ENCODE measurements around the gene VPS13D. TPM values are rescaled to one million over a fixed set of nuclear protein-coding genes. Genes with fewer than 3 reads are reported as not detected.
"Not testable (repeated sequence)": the region's sequence is repeated elsewhere in the genome, so short reads cannot be mapped to it uniquely, and the experiment has no call there.

The VPS13D gene
- total RNA-seq, 1 experiment from 2014 or later, result 13.1 TPM

DNA sequence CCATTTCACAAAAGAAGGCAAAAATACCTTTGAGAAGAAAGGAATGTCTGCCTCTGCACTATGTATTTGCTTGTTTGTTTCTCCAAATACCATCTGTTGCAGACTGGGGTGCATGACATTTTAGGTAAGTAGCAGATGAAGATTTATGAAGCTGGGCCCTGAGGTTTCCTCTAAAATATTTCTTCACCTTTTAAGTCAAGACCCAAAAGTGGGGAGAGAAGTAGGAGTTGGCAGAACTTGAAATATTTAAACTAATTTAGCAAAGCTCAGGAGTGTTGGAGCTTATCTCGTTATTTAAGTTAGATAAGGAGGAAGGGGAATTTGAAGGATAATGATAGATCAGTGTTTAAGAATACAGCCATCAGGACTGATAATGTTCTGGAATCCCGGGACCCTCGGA is 235.3 kb downstream of the VPS13D start:
- Histone ChIP-seq H3K27me3 (ENCODE audit: control insufficient read depth, insufficient read depth, low read length) (no peaks in the 10 kb centered on the region), H3K36me3 (replicated peaks; ENCODE audit: control insufficient read depth, insufficient read depth, low read length) (no peaks in the 10 kb centered on the region; the same call in 1 of the 2 replicates), H3K4me3 (ENCODE audit: insufficient read depth, low read depth, low read length) (no peak overlapping the region)
- no peak for DNase-seq

- no peaks in the 10 kb centered on the region for H3K27me3 ChIP-seq (ENCODE audit: control insufficient read depth, insufficient read depth, low read length)
- no peaks in the 10 kb centered on the region for H3K36me3 ChIP-seq (replicated peaks; ENCODE audit: control insufficient read depth, insufficient read depth, low read length)
- no peak for DNase-seq
- no peak overlapping the region for H3K4me3 ChIP-seq (ENCODE audit: insufficient read depth, low read depth, low read length)
These were observed 237.0 kb downstream of the VPS13D start for GRCh38 chr1:12466816-12467215.

DNA sequence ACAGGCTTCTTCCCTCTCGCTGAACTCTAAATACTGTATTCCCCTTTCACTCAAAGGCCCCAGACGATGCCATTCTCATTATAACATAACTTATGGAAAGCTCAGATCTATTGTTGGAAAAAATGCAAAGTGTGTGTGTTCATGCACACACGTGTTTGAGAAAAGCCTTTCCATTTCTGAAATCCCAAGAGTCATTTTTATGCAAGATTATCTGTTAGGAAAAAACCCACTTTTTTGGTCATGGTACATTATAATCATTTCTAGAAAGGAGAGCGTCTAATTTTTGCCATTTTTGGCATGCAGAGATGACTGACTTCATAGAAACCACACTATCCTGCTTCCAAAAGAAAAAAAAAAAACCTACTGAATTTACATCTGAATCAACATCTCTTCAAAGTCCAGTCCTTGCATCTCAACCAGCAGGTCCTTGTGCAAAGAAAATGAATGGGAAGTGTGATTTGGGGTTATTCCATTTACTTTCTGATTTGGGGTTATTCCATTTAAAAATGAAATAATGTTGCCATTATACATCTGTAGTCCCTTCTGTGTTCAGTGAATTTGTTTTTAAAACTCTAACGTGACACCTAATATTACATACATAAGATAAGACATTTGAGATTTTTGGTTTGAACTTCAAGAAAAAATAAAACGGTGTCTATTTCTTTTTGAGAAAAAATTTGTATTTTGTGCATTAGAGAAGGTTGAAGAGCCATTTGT is 237.9 kb downstream of the VPS13D start:
- DNase-seq, result no peak
- Histone ChIP-seq H3K27me3 (ENCODE audit: control insufficient read depth, insufficient read depth, low read length) (no peaks in the 10 kb centered on the region), H3K4me3 (ENCODE audit: insufficient read depth, low read depth, low read length) (no peak overlapping the region), H3K36me3 (replicated peaks; ENCODE audit: control insufficient read depth, insufficient read depth, low read length) (no peaks in the 10 kb centered on the region)

- H3K4me3 ChIP-seq (ENCODE audit: insufficient read depth, low read depth, low read length), result no peak overlapping the region
- H3K27me3 ChIP-seq (ENCODE audit: control insufficient read depth, insufficient read depth, low read length), result no peaks in the 10 kb centered on the region
- DNase-seq, result no peak
These were observed 238.5 kb downstream of the VPS13D start for GRCh38 chr1:12468323-12468722.

DNA sequence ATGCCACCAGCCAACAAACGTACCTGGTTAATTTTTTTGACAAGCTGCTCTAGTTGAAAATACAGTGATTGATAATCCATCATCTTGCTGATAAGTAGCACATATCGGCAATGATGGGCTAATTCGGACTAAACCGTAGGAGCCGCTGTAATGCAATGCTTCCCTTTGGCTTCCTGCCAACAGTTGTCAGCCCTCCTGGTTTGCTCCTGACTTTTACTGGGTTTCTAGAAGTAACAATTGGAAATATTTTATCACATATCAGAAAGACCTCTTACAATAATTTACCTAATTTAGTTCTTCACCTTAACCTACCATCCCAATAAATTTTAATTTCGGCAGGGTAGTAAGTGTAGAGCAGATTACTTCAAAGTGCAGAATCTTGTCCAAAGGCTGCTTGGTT is 239.7 kb downstream of the VPS13D start:
- no peak overlapping the region for H3K4me3 ChIP-seq (ENCODE audit: insufficient read depth, low read depth, low read length)
- H3K27me3 ChIP-seq (ENCODE audit: control insufficient read depth, insufficient read depth, low read length), result no peaks in the 10 kb centered on the region
- DNase-seq, result no peak
- no peaks in the 10 kb centered on the region for H3K36me3 ChIP-seq (replicated peaks; ENCODE audit: control insufficient read depth, insufficient read depth, low read length)

More at GRCh38 chr1:12468323-12468722, 238.5 kb downstream of the VPS13D start:
- no peaks in the 10 kb centered on the region for H3K36me3 ChIP-seq (replicated peaks; ENCODE audit: control insufficient read depth, insufficient read depth, low read length)

DNA sequence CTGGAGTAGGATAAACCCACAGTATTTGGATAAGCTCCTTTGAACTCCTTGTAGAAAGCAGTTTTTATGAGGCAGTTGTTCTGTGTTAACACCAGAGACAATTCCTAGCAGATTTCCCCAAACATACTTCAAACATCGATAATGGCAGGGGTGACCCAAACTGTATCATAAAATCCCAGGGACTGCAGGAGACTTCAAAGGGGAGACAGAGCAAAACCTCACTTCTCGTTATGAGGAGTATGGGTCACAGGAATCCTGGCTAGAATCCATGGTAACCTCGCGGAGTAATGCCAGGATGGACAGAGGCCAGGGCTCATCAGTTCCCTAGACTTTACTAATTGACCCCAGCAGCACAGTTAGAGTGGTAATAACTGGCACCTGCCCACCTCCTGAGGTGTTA is 240.2 kb downstream of the VPS13D start:
- DNase-seq, result no peak
- Histone ChIP-seq H3K27me3 (ENCODE audit: control insufficient read depth, insufficient read depth, low read length) (no peaks in the 10 kb centered on the region), H3K36me3 (replicated peaks; ENCODE audit: control insufficient read depth, insufficient read depth, low read length) (no peaks in the 10 kb centered on the region), H3K4me3 (ENCODE audit: insufficient read depth, low read depth, low read length) (no peak overlapping the region)

DNA sequence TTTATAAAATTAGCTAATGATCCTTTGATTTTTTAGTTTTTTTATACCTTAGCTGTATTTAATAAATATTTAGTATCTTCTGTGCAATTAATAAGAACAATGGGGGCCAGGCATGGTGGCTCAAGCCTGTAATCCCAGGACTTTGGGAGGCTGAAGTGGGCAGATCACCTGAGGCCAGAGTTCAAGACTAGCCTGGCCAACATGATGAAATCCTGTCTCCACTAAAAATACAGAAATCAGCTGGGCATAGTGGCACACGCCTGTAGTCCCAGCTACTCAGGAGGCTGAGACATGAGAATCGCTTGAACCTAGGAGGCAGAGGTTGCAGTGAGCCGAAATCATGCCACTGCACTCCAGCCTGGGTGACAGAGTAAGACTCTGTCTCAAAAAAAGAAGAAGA is 241.1 kb downstream of the VPS13D start:
- H3K4me3 ChIP-seq (ENCODE audit: insufficient read depth, low read depth, low read length); H3K27me3 ChIP-seq (ENCODE audit: control insufficient read depth, insufficient read depth, low read length); DNase-seq; H3K36me3 ChIP-seq (replicated peaks; ENCODE audit: control insufficient read depth, insufficient read depth, low read length): not testable (repeated sequence)

GRCh38 chr1:12472156-12472797 is 242.4 kb downstream of the VPS13D start:
- H3K4me3 ChIP-seq (ENCODE audit: insufficient read depth, low read depth, low read length), result no peak overlapping the region
- no peaks in the 10 kb centered on the region for H3K27me3 ChIP-seq (ENCODE audit: control insufficient read depth, insufficient read depth, low read length)
- DNase-seq, result no peak
- H3K36me3 ChIP-seq (replicated peaks; ENCODE audit: control insufficient read depth, insufficient read depth, low read length), result no peaks in the 10 kb centered on the region

GRCh38 chr1:12472798-12473551 is 243.1 kb downstream of the VPS13D start:
- DNase-seq, result no peak
- no peak overlapping the region for H3K4me3 ChIP-seq (ENCODE audit: insufficient read depth, low read depth, low read length)
- no peaks in the 10 kb centered on the region for H3K36me3 ChIP-seq (replicated peaks; ENCODE audit: control insufficient read depth, insufficient read depth, low read length)
- H3K27me3 ChIP-seq (ENCODE audit: control insufficient read depth, insufficient read depth, low read length), result no peaks in the 10 kb centered on the region

DNA sequence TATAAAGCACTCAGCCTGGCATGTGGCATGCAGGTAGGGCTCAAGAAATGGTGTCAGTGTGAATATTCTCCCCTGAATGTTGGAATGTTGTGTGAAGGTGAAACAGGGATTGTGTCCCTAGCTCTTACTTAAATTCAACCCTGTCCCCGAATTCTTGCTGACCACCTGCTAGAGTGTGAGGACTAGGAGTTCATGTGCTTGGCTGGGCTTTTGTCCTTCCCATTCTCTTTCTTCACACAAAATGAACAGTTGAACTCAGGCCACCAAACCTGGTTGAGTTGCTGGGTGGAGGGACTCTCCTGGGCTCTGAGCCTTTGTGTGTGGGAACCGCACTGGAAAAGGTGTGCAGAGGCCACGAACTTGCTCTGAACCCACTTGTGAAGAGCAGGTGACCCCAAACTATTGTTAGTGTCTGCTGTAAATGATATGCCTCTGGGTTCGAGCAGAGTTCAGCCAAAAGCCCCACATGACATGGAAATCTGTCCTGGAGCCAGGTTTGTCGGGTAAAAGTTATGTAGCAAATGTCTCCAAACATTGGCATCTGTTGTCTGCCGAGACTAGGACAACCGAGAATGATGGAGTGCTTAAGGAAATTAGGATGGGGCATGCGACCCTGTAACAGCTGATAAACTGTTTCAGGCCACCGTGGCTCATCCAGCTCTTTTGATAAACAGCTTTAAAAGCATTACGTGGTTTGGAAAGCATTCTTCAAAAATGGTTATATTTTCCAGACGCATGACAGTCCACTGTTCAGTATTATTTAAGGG is 243.9 kb downstream of the VPS13D start:
- no peaks in the 10 kb centered on the region for H3K36me3 ChIP-seq (replicated peaks; ENCODE audit: control insufficient read depth, insufficient read depth, low read length)
- H3K27me3 ChIP-seq (ENCODE audit: control insufficient read depth, insufficient read depth, low read length), result no peaks in the 10 kb centered on the region
- no peak for DNase-seq

GRCh38 chr1:12475101-12475500 is 245.3 kb downstream of the VPS13D start:
- H3K36me3 ChIP-seq (replicated peaks; ENCODE audit: control insufficient read depth, insufficient read depth, low read length), result no peaks in the 10 kb centered on the region
- no peaks in the 10 kb centered on the region for H3K27me3 ChIP-seq (ENCODE audit: control insufficient read depth, insufficient read depth, low read length)
- no peak for DNase-seq
- H3K4me3 ChIP-seq (ENCODE audit: insufficient read depth, low read depth, low read length), result no peak overlapping the region

More for the DNA sequence above, 243.9 kb downstream of the VPS13D start:
- no peak overlapping the region for H3K4me3 ChIP-seq (ENCODE audit: insufficient read depth, low read depth, low read length)

- DNase-seq, result no peak
- Histone ChIP-seq H3K27me3 (ENCODE audit: control insufficient read depth, insufficient read depth, low read length) (no peaks in the 10 kb centered on the region), H3K36me3 (replicated peaks; ENCODE audit: control insufficient read depth, insufficient read depth, low read length) (no peaks in the 10 kb centered on the region), H3K4me3 (ENCODE audit: insufficient read depth, low read depth, low read length) (no peak overlapping the region)
These were observed 245.7 kb downstream of the VPS13D start for GRCh38 chr1:12475530-12475934.

- Histone ChIP-seq H3K4me3 (ENCODE audit: insufficient read depth, low read depth, low read length) (no peak overlapping the region), H3K27me3 (ENCODE audit: control insufficient read depth, insufficient read depth, low read length) (no peaks in the 10 kb centered on the region), H3K36me3 (replicated peaks; ENCODE audit: control insufficient read depth, insufficient read depth, low read length) (no peaks in the 10 kb centered on the region)
- no peak for DNase-seq
These were observed 246.1 kb downstream of the VPS13D start for GRCh38 chr1:12475947-12476346.

- Histone ChIP-seq H3K27me3 (ENCODE audit: control insufficient read depth, insufficient read depth, low read length) (no peaks in the 10 kb centered on the region), H3K4me3 (ENCODE audit: insufficient read depth, low read depth, low read length) (no peak overlapping the region), H3K36me3 (replicated peaks; ENCODE audit: control insufficient read depth, insufficient read depth, low read length) (no peaks in the 10 kb centered on the region)
- DNase-seq, result no peak
These were observed 247.5 kb downstream of the VPS13D start for GRCh38 chr1:12477314-12477713.

Data from H7 (cell line).